ENCODE data around the gene HSPA2. TPM values are rescaled to one million over a fixed set of nuclear protein-coding genes. Genes with fewer than 3 reads are reported as not detected.

The HSPA2 gene
- polyA plus RNA-seq, 1 donor (not counting 4 experiments of a cell fraction or from before 2014, with no cell fraction given), result 12.0 TPM

- Histone ChIP-seq H3K27ac (ENCODE audit: control insufficient read depth, insufficient read depth, low read length) (no peak overlapping the region), H3K4me1 (ENCODE audit: control insufficient read depth, extremely low read depth, insufficient read depth, low read length) (peaks cover 9% of the 10 kb centered on the region), H2AFZ (ENCODE audit: control insufficient read depth, low read length) (no peak overlapping the region), H3K9me1 (ENCODE audit: control insufficient read depth, extremely low read depth, insufficient read depth, low read length) (no peaks in the 10 kb centered on the region), H3K36me3 (ENCODE audit: control insufficient read depth in 2 of 2, extremely low read depth in 1 of 2, insufficient read depth in 2 of 2, low read length in 2 of 2) (no peaks in the 10 kb centered on the region), H3K79me2 (ENCODE audit: control insufficient read depth, insufficient read depth, low read length) (no peaks in the 10 kb centered on the region), H3K9ac (ENCODE audit: control insufficient read depth, extremely low read depth, insufficient read depth, low read length) (no peak overlapping the region), H3K4me2 (ENCODE audit: control insufficient read depth, extremely low read depth, insufficient read depth, low read depth, low read length) (no peak overlapping the region), H3K4me3 (ENCODE audit: control insufficient read depth in 2 of 3, extremely low read depth in 1 of 3, insufficient read depth in 2 of 3, low read depth in 1 of 3, low read length in 3 of 3) (no peak overlapping the region), H3K27me3 (ENCODE audit: control insufficient read depth, extremely low read depth, insufficient read depth, low read length) (no peaks in the 10 kb centered on the region), H3K9me3 (ENCODE audit: control insufficient read depth, low read depth, low read length) (no peaks in the 10 kb centered on the region), H4K20me1 (ENCODE audit: control insufficient read depth, extremely low read depth, insufficient read depth, low read length) (no peaks in the 10 kb centered on the region)
- no peak for TF ChIP-seq EZH2 (IDR thresholded peaks at IDR 0.05; ENCODE audit: low read length)
- no peak for TF ChIP-seq CTCF (optimal IDR thresholded peaks at IDR 0.05 in 1 of 3, IDR thresholded peaks at IDR 0.05 in 1 of 3, conservative IDR thresholded peaks at IDR 0.05 in 1 of 3; ENCODE audit: extremely low read depth in 1 of 3, insufficient read depth in 2 of 3, low read length in 3 of 3)
- dilution Hi-C loops (cut with MboI; ENCODE audit: extremely low pct_ligation_motif_present, low sequenced_read_pairs), result no loop called here
- FAIRE-seq (no peak), DNase-seq (ENCODE audit: low read depth, low spot score) (no peak)
These were observed 32.0 kb downstream of the HSPA2 start for GRCh38 chr14:64572386-64573104.

DNA sequence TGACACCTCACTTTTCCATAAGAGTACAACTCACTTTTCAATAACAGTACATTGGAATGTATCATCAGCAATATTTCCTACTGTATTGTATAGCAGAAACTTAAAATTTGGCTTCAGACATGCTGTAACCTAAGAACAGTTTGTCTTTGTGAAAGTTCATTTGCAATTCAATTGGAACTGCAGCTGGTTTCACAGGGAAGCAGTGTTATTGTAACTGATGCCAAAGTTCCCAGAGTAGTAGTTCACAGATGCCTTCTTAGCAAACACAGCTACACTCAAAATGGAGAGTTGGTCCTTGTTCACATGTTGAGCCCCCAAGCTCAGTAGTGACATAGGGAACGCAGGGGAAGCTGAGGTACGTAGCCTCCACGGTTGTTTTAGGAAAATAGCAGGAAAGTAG lies 32.6 kb downstream of the HSPA2 start:
- peak; percentile 20 for FAIRE-seq
- Histone ChIP-seq H3K9ac (ENCODE audit: control insufficient read depth, extremely low read depth, insufficient read depth, low read length) (no peak overlapping the region), H3K9me1 (ENCODE audit: control insufficient read depth, extremely low read depth, insufficient read depth, low read length) (no peaks in the 10 kb centered on the region), H3K4me2 (ENCODE audit: control insufficient read depth, extremely low read depth, insufficient read depth, low read depth, low read length) (no peak overlapping the region), H3K4me1 (ENCODE audit: control insufficient read depth, extremely low read depth, insufficient read depth, low read length) (peaks cover 9% of the 10 kb centered on the region), H3K27me3 (ENCODE audit: control insufficient read depth, extremely low read depth, insufficient read depth, low read length) (no peaks in the 10 kb centered on the region), H3K79me2 (ENCODE audit: control insufficient read depth, insufficient read depth, low read length) (no peaks in the 10 kb centered on the region), H4K20me1 (ENCODE audit: control insufficient read depth, extremely low read depth, insufficient read depth, low read length) (no peaks in the 10 kb centered on the region), H3K36me3 (ENCODE audit: control insufficient read depth in 2 of 2, extremely low read depth in 1 of 2, insufficient read depth in 2 of 2, low read length in 2 of 2) (no peaks in the 10 kb centered on the region), H3K4me3 (ENCODE audit: control insufficient read depth in 2 of 3, extremely low read depth in 1 of 3, insufficient read depth in 2 of 3, low read depth in 1 of 3, low read length in 3 of 3) (no peak overlapping the region), H3K9me3 (ENCODE audit: control insufficient read depth, low read depth, low read length) (no peaks in the 10 kb centered on the region), H2AFZ (ENCODE audit: control insufficient read depth, low read length) (no peak overlapping the region), H3K27ac (ENCODE audit: control insufficient read depth, insufficient read depth, low read length) (no peak overlapping the region)
- DNase-seq (ENCODE audit: low read depth, low spot score), result no peak
- dilution Hi-C loops (cut with MboI; ENCODE audit: extremely low pct_ligation_motif_present, low sequenced_read_pairs), result no loop called here
- TF ChIP-seq EZH2 (IDR thresholded peaks at IDR 0.05; ENCODE audit: low read length) (no peak), CTCF (optimal IDR thresholded peaks at IDR 0.05 in 1 of 3, IDR thresholded peaks at IDR 0.05 in 1 of 3, conservative IDR thresholded peaks at IDR 0.05 in 1 of 3; ENCODE audit: extremely low read depth in 1 of 3, insufficient read depth in 2 of 3, low read length in 3 of 3) (no peak)
